ENCODE results near the gene YTHDC1. TPM values are rescaled to one million over a fixed set of nuclear protein-coding genes. Genes with fewer than 3 reads are reported as not detected.
A peak's percentile ranks its signal among the peaks of the same experiment; 100 is the strongest.
"Not testable (repeated sequence)": the region's sequence is repeated elsewhere in the genome, so short reads cannot be mapped to it uniquely, and the experiment has no call there.

Gene YTHDC1
- total RNA-seq (328 TPM), polyA plus RNA-seq (10 to 100 TPM; 24.6 to 43.3 (median 28.3) TPM)

DNA sequence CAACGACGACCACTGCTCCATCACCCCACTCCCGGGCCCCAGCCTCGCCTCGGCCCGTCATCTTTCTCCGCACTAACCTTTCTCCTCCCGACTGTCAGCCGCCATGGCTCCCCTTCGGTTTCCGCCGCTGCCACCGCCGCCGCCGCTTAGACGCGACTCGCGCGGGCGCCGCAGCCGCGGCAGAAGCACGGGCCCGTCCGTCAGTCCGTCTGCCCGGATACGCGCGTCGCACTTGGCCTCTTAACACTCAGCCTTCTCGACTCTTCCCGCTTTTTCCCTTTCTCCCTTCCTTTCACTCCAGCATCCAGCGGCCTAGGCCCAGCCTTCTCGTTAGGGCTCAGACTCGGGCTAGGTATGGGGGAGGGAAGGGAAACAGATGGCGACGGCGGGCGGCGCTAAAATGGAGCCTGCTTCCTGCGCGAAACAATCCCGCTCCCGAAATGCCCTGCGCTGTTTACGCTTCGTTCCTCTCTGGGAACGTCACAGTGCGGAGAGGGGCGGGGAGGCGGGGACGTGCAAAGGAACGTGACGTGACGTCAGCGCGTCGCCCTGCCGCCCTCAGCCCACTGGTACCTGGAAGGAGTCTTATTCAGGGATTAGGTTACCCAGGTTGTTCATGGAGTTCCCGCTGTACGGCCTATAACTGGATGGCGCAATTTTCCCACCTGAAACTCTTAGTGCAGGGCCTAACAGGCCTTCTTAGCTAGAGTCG is at the start of gene YTHDC1:
Gene YTHDC1 (minus strand): TSS at position 442 of the 712 bp plus-strand sequence. CDS start 337 bp downstream, at position 105.
- peaks cover 6% of the 10 kb centered on the region for H3K36me3 ChIP-seq (ENCODE audit: control insufficient read depth, insufficient read depth, low read length)
- Mint-ChIP-seq H3K9me3 (peaks cover 0 to 2% (median 0%) of the 10 kb centered on the region in 7 donors), H3K27me3 (peaks cover 7% of the 10 kb centered on the region), H3K4me1 (peaks cover 36 to 44% (median 41%) of the 10 kb centered on the region in 4 donors), H3K36me3 (peaks cover 15% of the 10 kb centered on the region), H3K27ac (peak within 1 kb of the TSS; percentile 99 to 100 (median 99)), H3K4me3 (peak within 1 kb of the TSS; percentile 91 to 100 (median 99))
- DNase-seq (peak; percentile 93 to 98 (median 95)), ATAC-seq (ENCODE audit: low read depth in 2 of 2) (peak; percentile 96)
- H3K27me3 ChIP-seq (ENCODE audit: control insufficient read depth, insufficient read depth, low read length): peaks cover 6% of the 10 kb centered on the region
- H3K4me1 ChIP-seq (ENCODE audit: control insufficient read depth, insufficient read depth, low read length, poor library complexity, severe bottlenecking): peaks cover 35% of the 10 kb centered on the region
- peak within 1 kb of the TSS; percentile 97 for H3K27ac ChIP-seq (ENCODE audit: insufficient read depth, low read length, poor library complexity, severe bottlenecking)
- H3K9me3 ChIP-seq (ENCODE audit: control insufficient read depth in 2 of 2, low read length in 2 of 2): no peaks in the 10 kb centered on the region
- H3K4me3 ChIP-seq (ENCODE audit: low read depth, low read length): peak within 1 kb of the TSS; percentile 98

DNA sequence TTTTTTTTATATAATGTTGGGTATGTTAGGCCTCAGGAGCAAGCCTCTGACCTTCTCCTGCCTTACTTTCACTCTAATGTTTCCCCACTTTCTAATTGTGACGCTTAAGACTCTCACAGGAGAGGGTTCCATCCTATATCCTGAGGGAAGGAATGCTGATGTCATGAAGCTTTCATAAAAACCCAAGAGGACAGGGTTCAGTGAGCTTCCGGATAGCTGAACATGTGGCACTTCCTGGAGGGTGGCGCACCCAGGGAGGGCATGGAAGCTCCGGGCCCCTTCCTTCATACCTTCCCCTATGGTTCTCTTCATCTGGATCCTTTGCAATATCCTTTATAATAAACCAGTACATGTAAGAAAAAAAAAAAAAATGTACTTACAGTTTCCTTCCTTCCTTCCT is 49.4 kb upstream of the YTHDC1 start:
- H3K27me3 Mint-ChIP-seq: no peaks in the 10 kb centered on the region
- ATAC-seq (ENCODE audit: low read depth in 2 of 2) (no peak), DNase-seq (no peak)
- no peak overlapping the region for H3K4me3 Mint-ChIP-seq
- no peaks in the 10 kb centered on the region for H3K4me1 ChIP-seq (ENCODE audit: control insufficient read depth, insufficient read depth, low read length, poor library complexity, severe bottlenecking)
- no peak overlapping the region for H3K27ac Mint-ChIP-seq
- H3K9me3 ChIP-seq (ENCODE audit: control insufficient read depth in 2 of 2, low read length in 2 of 2): no peaks in the 10 kb centered on the region
- no peaks in the 10 kb centered on the region for H3K36me3 ChIP-seq (ENCODE audit: control insufficient read depth, insufficient read depth, low read length)
- H3K4me1 Mint-ChIP-seq: peaks cover 3 to 8% (median 5%) of the 10 kb centered on the region in 4 donors
- H3K36me3 Mint-ChIP-seq: no peaks in the 10 kb centered on the region
- no peak overlapping the region for H3K27ac ChIP-seq (ENCODE audit: insufficient read depth, low read length, poor library complexity, severe bottlenecking)
- no peak overlapping the region for H3K4me3 ChIP-seq (ENCODE audit: low read depth, low read length)
- no peaks in the 10 kb centered on the region for H3K27me3 ChIP-seq (ENCODE audit: control insufficient read depth, insufficient read depth, low read length)
- H3K9me3 Mint-ChIP-seq: peaks cover 0 to 2% (median 0%) of the 10 kb centered on the region in 7 donors

DNA sequence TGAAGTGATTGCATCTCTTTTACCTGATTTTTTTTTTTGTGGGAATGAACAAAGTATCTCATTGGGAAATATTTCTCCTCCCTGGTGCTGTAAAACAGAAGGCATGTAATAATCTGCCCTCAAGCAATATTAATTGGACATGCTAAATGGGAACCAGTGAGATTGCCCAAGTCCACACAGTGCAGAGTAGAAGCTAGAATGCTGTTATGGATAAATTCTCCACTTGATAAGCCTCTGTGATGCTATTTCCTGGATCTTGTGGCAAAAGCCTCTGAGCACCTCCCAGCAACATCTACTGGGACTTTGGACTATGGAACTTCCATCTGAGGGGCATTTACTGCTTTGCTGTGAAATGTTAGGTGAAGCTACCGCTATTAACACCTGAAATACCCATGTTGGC is 46.9 kb upstream of the YTHDC1 start:
- H3K27me3 Mint-ChIP-seq: no peaks in the 10 kb centered on the region
- no peak for DNase-seq
- no peaks in the 10 kb centered on the region for H3K36me3 Mint-ChIP-seq

DNA sequence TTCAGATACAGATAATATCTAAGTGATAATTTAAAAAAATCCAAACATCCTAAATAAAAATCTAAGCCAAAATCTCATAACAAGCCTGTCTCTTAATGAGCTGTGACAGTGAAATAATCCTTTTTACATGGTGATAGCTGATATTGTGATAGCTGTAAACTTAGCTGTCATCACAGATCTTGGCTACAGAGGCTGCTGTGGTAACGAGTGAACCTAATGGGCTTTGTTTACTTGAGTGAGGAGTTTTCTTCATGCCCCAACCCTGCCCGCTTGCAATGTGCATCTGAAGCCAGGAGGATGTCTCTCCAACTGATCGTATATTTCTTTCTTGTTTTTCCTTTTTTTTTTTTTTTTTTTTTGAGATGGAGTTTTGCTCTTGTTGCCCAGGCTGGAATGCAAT is 41.5 kb upstream of the YTHDC1 start:
- Mint-ChIP-seq H3K9me3 (peaks cover 0 to 2% (median 0%) of the 10 kb centered on the region in 7 donors), H3K27ac (no peak overlapping the region), H3K4me1 (peaks cover 0 to 4% (median 1%) of the 10 kb centered on the region in 4 donors), H3K27me3 (no peaks in the 10 kb centered on the region), H3K4me3 (no peak overlapping the region), H3K36me3 (no peaks in the 10 kb centered on the region)
- DNase-seq (no peak), ATAC-seq (ENCODE audit: low read depth in 2 of 2) (no peak)
- Histone ChIP-seq H3K27me3 (ENCODE audit: control insufficient read depth, insufficient read depth, low read length) (peaks cover 2% of the 10 kb centered on the region), H3K27ac (ENCODE audit: insufficient read depth, low read length, poor library complexity, severe bottlenecking) (no peak overlapping the region), H3K9me3 (ENCODE audit: control insufficient read depth in 2 of 2, low read length in 2 of 2) (no peaks in the 10 kb centered on the region), H3K4me1 (ENCODE audit: control insufficient read depth, insufficient read depth, low read length, poor library complexity, severe bottlenecking) (no peaks in the 10 kb centered on the region), H3K36me3 (ENCODE audit: control insufficient read depth, insufficient read depth, low read length) (no peaks in the 10 kb centered on the region), H3K4me3 (ENCODE audit: low read depth, low read length) (no peak overlapping the region)

More for the DNA sequence above, 46.9 kb upstream of the YTHDC1 start:
- peaks cover 0 to 1% (median 0%) of the 10 kb centered on the region in 7 donors for H3K9me3 Mint-ChIP-seq
- Histone ChIP-seq H3K4me1 (ENCODE audit: control insufficient read depth, insufficient read depth, low read length, poor library complexity, severe bottlenecking) (no peaks in the 10 kb centered on the region), H3K4me3 (ENCODE audit: low read depth, low read length) (no peak overlapping the region), H3K36me3 (ENCODE audit: control insufficient read depth, insufficient read depth, low read length) (no peaks in the 10 kb centered on the region), H3K27me3 (ENCODE audit: control insufficient read depth, insufficient read depth, low read length) (no peaks in the 10 kb centered on the region), H3K27ac (ENCODE audit: insufficient read depth, low read length, poor library complexity, severe bottlenecking) (no peak overlapping the region), H3K9me3 (ENCODE audit: control insufficient read depth in 2 of 2, low read length in 2 of 2) (no peaks in the 10 kb centered on the region)
- H3K4me3 Mint-ChIP-seq: no peak overlapping the region
- no peak for ATAC-seq (ENCODE audit: low read depth in 2 of 2)
- H3K27ac Mint-ChIP-seq: peak overlapping the region in 1 of 3 donors; percentile 16
- H3K4me1 Mint-ChIP-seq: peaks cover 0 to 8% (median 5%) of the 10 kb centered on the region in 4 donors

DNA sequence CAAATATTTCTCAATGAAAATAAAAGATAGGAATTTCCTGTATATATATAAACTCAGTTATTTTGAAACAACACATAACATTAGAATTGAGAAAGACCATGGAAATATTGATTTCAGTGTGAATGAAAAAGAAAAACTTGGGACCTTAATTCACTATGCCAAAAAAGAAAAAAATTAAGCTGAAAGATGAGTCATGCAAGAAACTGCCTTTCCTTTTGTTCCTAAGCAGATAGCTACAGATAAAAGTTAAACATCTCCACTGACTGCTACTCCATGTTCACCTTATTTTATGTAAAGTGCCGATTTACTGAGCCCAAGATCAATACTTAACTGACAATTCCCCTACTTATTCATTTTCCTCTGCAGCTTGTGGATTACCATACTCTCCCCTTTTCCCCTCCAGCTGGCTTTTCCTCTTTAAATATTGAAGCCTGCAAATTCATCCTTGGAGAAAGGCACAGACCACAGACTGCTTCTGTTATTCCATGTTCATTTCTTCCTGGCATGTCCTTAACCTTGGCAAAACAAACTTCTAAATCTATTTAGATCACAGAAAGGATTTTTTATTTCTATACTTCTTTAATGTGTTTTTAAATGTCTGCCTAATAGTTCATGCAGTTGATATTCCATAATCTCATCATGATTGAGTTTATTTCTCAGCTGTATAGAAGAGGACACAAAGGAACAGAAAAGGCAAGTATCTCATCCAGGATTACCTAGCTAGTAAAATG is 40.5 kb upstream of the YTHDC1 start:
- Mint-ChIP-seq H3K9me3 (peaks cover 0 to 2% (median 0%) of the 10 kb centered on the region in 7 donors), H3K36me3 (no peaks in the 10 kb centered on the region), H3K27ac (no peak overlapping the region), H3K27me3 (peaks cover 11% of the 10 kb centered on the region), H3K4me1 (peaks cover 0 to 4% (median 1%) of the 10 kb centered on the region in 4 donors), H3K4me3 (no peak overlapping the region)
- H3K4me3 ChIP-seq (ENCODE audit: low read depth, low read length): no peak overlapping the region
- no peaks in the 10 kb centered on the region for H3K4me1 ChIP-seq (ENCODE audit: control insufficient read depth, insufficient read depth, low read length, poor library complexity, severe bottlenecking)
- ATAC-seq (ENCODE audit: low read depth in 2 of 2) (no peak), DNase-seq (no peak)
- H3K27me3 ChIP-seq (ENCODE audit: control insufficient read depth, insufficient read depth, low read length): peaks cover 2% of the 10 kb centered on the region
- no peak overlapping the region for H3K27ac ChIP-seq (ENCODE audit: insufficient read depth, low read length, poor library complexity, severe bottlenecking)
- no peaks in the 10 kb centered on the region for H3K9me3 ChIP-seq (ENCODE audit: control insufficient read depth in 2 of 2, low read length in 2 of 2)
- H3K36me3 ChIP-seq (ENCODE audit: control insufficient read depth, insufficient read depth, low read length): no peaks in the 10 kb centered on the region

DNA sequence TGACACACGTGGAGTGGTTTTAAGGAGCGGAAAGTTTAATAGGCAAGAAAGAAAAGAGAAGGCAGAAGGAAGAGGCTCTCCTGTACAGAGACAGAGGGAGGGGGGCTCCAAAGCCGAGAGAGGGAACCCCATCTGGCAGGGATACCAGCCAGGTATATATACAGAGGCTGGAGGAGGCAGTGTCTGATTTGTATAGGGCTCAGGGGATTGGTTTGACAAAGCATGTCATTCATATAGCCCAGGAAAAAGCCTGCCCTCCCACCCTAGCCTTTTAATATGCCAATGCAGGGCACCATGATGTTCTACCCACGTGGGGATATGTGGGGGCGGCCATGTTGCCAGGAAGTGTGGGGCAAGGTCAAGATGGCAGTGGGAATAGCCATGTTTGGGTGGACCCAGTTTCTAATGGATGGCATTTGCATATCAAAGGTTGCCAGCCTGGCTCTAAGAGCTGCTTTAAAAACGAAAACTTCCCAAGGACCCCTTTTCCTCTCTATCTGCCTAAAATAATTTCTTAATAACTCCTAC is 39.6 kb upstream of the YTHDC1 start:
- not testable (repeated sequence) for H3K4me3 Mint-ChIP-seq, H3K9me3 Mint-ChIP-seq

DNA sequence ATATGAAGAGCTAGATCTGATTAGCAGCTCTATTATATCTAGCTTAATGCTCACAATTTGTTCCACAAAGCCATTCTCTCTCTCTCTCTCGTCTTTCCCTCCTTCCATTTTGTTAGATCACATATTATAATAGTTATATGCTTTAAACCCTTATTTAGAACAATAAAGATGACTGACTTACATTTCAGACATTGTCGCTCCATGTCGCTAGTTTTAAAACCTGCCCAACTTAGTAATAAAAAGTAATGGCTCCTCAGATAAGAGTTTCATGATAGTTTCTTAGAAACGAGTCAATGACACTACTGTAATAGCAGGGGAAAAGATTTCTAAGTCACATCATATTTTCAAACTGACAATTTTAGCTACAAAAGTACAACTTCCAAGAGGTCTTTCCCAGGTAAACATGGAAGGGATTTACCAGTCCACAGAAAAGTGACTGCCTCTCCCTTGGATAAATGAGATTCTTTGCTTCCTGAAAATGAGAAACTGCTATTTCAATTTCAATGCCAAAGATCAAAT is 38.5 kb upstream of the YTHDC1 start:
- Histone ChIP-seq H3K4me3 (ENCODE audit: low read depth, low read length) (no peak overlapping the region), H3K4me1 (ENCODE audit: control insufficient read depth, insufficient read depth, low read length, poor library complexity, severe bottlenecking) (no peaks in the 10 kb centered on the region), H3K9me3 (ENCODE audit: control insufficient read depth in 2 of 2, low read length in 2 of 2) (no peaks in the 10 kb centered on the region), H3K36me3 (ENCODE audit: control insufficient read depth, insufficient read depth, low read length) (no peaks in the 10 kb centered on the region), H3K27ac (ENCODE audit: insufficient read depth, low read length, poor library complexity, severe bottlenecking) (no peak overlapping the region), H3K27me3 (ENCODE audit: control insufficient read depth, insufficient read depth, low read length) (peaks cover 2% of the 10 kb centered on the region)
- Mint-ChIP-seq H3K27ac (peak overlapping the region in 1 of 3 donors; percentile 58), H3K9me3 (peaks cover 0 to 2% (median 0%) of the 10 kb centered on the region in 7 donors), H3K4me3 (no peak overlapping the region), H3K4me1 (peaks cover 0 to 6% (median 1%) of the 10 kb centered on the region in 4 donors), H3K36me3 (no peaks in the 10 kb centered on the region), H3K27me3 (peaks cover 20% of the 10 kb centered on the region)
- DNase-seq (no peak), ATAC-seq (ENCODE audit: low read depth in 2 of 2) (no peak)

More for the DNA sequence above, 39.6 kb upstream of the YTHDC1 start:
- peaks cover 17% of the 10 kb centered on the region for H3K27me3 Mint-ChIP-seq
- not testable (repeated sequence) for H3K36me3 Mint-ChIP-seq; DNase-seq; H3K4me1 Mint-ChIP-seq; H3K27me3 ChIP-seq (ENCODE audit: control insufficient read depth, insufficient read depth, low read length); H3K36me3 ChIP-seq (ENCODE audit: control insufficient read depth, insufficient read depth, low read length); H3K27ac Mint-ChIP-seq; H3K9me3 ChIP-seq (ENCODE audit: control insufficient read depth in 2 of 2, low read length in 2 of 2); ATAC-seq (ENCODE audit: low read depth in 2 of 2); H3K4me1 ChIP-seq (ENCODE audit: control insufficient read depth, insufficient read depth, low read length, poor library complexity, severe bottlenecking); H3K27ac ChIP-seq (ENCODE audit: insufficient read depth, low read length, poor library complexity, severe bottlenecking); H3K4me3 ChIP-seq (ENCODE audit: low read depth, low read length)
